Testis (tissue), 3 donors: ENCODE results near the gene KIAA2012. TPM values are rescaled to one million over a fixed set of nuclear protein-coding genes. Genes with fewer than 3 reads are reported as not detected.

Experiments
- DNase-seq: peaks from one replicate; pipeline ENCODE4 v3.0.0-alpha.2; 2019
- H3K27ac ChIP-seq, 2 donors: fragments of 200-600 bp; sonication (generic); one replicate each; pipeline ENCODE4 v1.5.1; 2019
- H3K27me3 ChIP-seq: fragments of 200-600 bp; sonication (generic); one replicate; pipeline ENCODE4 v1.5.1; 2019
- H3K36me3 ChIP-seq: fragments of 200-600 bp; sonication (generic); one replicate; pipeline ENCODE4 v1.5.1; 2017; ENCODE audit warnings: low read depth; ENCODE audit errors: missing control alignments
- H3K4me1 ChIP-seq: fragments of 200-600 bp; sonication (generic); one replicate; pipeline ENCODE4 v1.5.1; 2019
- H3K4me3 ChIP-seq, 2 donors: fragments of 200-600 bp; sonication (generic); one replicate each; pipeline ENCODE4 v1.5.1; 2017 to 2019
- H3K9me3 ChIP-seq: fragments of 200-600 bp; sonication (generic); one replicate; pipeline ENCODE4 v1.5.1; 2017
- POLR2A ChIP-seq: fragments of 450-650 bp; IDR thresholded peaks from one replicate; pipeline ENCODE4 v1.6.1; 2017; ENCODE audit warnings: antibody characterized with exemption, mild to moderate bottlenecking, moderate library complexity
- WGBS, 2 donors: methylation state at CpG; one replicate each; pipeline ENCODE4 v1.1.5; 2018; 5-methylcytosine and 5-hydroxymethylcytosine counted together
- intact Hi-C: fragments of 100-400 bp; cut with DNase I; formaldehyde crosslinking; loops from one replicate; pipeline ENCODE4 v1.15.1; 2023; ENCODE audit warnings: low total_unique reads
- polyA plus RNA-seq: library from polyadenylated mRNA; stranded (reverse); fragments of 350-450 nt; fragmentation: Illumina TruSeq; extraction: RNeasy Lipid Tissue Mini Kit (QIAGEN cat#74804); gene quantifications from one replicate; pipeline ENCODE4 v1.2.3, GENCODE V29; 2014; ENCODE audit warnings: low read depth, low replicate concordance; ENCODE audit not compliant: insufficient read depth
- total RNA-seq, 2 donors: library from RNA; depleted of rRNA; stranded (reverse); fragments of >200 nt; gene quantifications; one replicate each; pipeline ENCODE4 v1.2.3, GENCODE V29; 2016
- TF ChIP-seq, protein P1 (sequence below), 3 experiments: fragments of 450-650 bp in 2 of 3; fragments of 200-600 bp in 1 of 3; sonication (generic) in 1 of 3; IDR thresholded peaks; one replicate each; pipeline ENCODE4 v1.5.1; 2016 to 2019; ENCODE audit warnings: antibody characterized with exemption in 3 of 3, mild to moderate bottlenecking in 2 of 3, moderate library complexity in 1 of 3

KIAA2012 gene
- total and polyA plus RNA-seq, 3 donors from 2014 or later, result 1.1 to 1.6 (median 1.3) TPM

DNA sequence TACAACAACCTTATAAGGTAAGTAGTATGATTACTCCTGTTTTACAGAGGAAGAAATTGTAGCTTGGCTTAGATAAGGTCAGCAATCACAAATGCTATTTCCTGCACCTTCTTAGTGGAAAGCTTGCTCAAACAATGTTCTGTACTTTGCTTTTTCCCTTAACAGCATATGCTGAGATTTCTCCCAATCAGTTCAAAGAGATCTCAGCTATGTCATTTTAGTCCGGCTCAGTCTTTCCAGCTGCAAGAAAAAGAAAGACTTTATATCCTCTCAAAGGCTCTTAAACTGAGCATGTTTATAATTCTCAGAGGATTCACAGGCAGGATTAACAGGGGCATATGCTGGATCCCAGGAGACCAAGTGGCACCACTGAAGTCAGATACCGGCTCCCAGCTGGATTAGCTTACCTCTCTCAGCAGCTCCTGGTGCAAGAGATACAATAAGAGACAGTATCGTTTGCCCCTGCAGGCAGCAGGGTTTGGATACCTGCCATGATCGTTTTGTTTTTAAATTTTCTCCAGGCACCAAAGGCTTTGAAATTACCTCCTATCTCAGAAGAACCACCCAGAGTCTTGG, 29.5 kb downstream of the KIAA2012 start:
- Histone ChIP-seq H3K4me3 (no peak overlapping the region), H3K9me3 (no peaks in the 10 kb centered on the region), H3K4me1 (no peaks in the 10 kb centered on the region), H3K27me3 (no peaks in the 10 kb centered on the region), H3K36me3 (no peaks in the 10 kb centered on the region), H3K27ac (no peak overlapping the region)
- DNase-seq, result no peak
- TF ChIP-seq POLR2A, result no peak
- TF ChIP-seq, protein P1, sequence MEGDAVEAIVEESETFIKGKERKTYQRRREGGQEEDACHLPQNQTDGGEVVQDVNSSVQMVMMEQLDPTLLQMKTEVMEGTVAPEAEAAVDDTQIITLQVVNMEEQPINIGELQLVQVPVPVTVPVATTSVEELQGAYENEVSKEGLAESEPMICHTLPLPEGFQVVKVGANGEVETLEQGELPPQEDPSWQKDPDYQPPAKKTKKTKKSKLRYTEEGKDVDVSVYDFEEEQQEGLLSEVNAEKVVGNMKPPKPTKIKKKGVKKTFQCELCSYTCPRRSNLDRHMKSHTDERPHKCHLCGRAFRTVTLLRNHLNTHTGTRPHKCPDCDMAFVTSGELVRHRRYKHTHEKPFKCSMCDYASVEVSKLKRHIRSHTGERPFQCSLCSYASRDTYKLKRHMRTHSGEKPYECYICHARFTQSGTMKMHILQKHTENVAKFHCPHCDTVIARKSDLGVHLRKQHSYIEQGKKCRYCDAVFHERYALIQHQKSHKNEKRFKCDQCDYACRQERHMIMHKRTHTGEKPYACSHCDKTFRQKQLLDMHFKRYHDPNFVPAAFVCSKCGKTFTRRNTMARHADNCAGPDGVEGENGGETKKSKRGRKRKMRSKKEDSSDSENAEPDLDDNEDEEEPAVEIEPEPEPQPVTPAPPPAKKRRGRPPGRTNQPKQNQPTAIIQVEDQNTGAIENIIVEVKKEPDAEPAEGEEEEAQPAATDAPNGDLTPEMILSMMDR (IDR thresholded peaks at IDR 0.05), result no peak
- 51 to 72% methylated on average over 4 of the region's 4 CpGs for WGBS, 2 donors
- intact Hi-C loops, result no loop called here

DNA sequence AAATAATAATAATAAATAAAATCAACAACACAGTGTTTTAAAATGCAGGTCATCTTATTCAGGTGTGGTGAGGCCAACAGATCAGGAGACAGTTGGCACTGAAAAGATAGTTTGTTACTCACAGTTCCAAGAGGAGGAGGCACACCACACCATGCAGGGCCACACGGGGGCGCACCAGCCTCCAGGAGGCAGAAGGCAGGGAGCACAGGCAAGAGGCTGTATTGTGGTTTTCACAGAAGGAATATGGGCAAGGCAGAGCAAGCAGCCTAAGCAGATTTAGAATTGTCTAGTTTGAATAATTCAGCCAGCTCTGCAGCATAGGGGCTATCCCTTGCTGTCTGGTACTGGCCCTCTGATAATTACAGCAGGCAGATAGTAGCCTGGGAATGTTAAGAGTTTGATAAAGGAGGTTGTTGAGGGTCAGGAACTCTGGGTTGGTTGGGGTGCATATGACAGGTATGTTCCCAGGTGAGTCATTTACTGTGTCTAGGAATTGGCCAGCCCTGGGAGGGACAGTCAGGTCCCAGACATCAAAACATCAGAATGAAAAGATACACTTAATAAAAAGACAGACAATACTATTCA, 31.3 kb downstream of the KIAA2012 start:
- Histone ChIP-seq H3K27ac (no peak overlapping the region), H3K9me3 (no peaks in the 10 kb centered on the region), H3K36me3 (no peaks in the 10 kb centered on the region), H3K4me3 (no peak overlapping the region), H3K27me3 (no peaks in the 10 kb centered on the region), H3K4me1 (no peaks in the 10 kb centered on the region)
- peak; percentile 52 for DNase-seq
- TF ChIP-seq POLR2A, result no peak
- TF ChIP-seq, protein P1 (IDR thresholded peaks at IDR 0.05), result no peak
- WGBS, 2 donors, result 68 to 74% methylated on average over 2 of the region's 2 CpGs
- intact Hi-C loops, result no loop called here

DNA sequence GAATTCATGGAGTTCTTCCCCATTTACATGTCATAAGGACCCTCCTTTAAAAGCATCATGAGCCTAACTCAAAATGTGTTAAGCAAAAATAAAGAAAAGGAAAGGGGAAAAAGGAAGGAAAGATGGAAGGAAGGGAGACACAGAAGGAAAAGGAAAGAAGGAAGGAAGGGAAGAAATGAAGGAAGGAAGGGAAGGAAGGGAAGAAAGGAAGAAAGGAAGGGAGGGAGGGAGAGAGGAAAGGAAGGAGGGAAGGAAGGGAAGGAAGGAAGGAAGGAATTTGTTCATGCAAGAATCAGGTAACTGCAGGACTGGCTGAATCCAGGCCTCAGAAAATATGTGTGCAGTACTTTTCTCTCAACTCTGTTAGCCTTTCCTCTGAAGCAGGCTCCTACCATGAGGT, 32.0 kb downstream of the KIAA2012 start:
- Histone ChIP-seq H3K4me1 (no peaks in the 10 kb centered on the region), H3K36me3 (no peaks in the 10 kb centered on the region), H3K27me3 (no peaks in the 10 kb centered on the region), H3K4me3 (no peak overlapping the region), H3K9me3 (no peaks in the 10 kb centered on the region), H3K27ac (no peak overlapping the region)
- no peak for DNase-seq
- intact Hi-C loops, result no loop called here
- TF ChIP-seq, protein P1 (IDR thresholded peaks at IDR 0.05), result no peak
- no peak for TF ChIP-seq POLR2A

DNA sequence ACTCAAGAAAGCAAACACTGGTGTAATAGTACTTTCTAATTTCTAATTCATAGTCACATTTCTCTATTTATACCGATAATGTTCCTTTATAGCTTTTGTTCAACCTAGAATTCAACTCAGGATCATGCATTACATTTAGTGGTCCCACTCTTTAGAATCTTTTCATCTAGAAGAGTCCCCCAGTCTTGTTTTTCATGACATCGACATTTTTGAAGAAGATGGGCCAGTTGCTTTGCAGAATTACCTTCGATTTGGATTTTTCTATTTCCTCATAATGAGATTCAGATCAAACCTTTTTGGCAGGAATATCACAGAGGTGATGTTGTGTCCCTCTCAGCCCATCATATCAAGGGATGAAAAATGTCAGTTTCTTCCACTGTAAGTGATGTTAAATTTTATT, 35.3 kb downstream of the KIAA2012 start:
- no peaks in the 10 kb centered on the region for H3K27me3 ChIP-seq
- DNase-seq, result no peak
- H3K36me3 ChIP-seq, result no peaks in the 10 kb centered on the region
- no peak overlapping the region for H3K4me3 ChIP-seq
- no peak for TF ChIP-seq POLR2A
- TF ChIP-seq, protein P1 (IDR thresholded peaks at IDR 0.05), result no peak
- intact Hi-C loops, result no loop called here
- H3K27ac ChIP-seq, result no peak overlapping the region
- 91 to 94% methylated on average over 3 of the region's 3 CpGs for WGBS, 2 donors
- H3K4me1 ChIP-seq, result no peaks in the 10 kb centered on the region
- no peaks in the 10 kb centered on the region for H3K9me3 ChIP-seq

DNA sequence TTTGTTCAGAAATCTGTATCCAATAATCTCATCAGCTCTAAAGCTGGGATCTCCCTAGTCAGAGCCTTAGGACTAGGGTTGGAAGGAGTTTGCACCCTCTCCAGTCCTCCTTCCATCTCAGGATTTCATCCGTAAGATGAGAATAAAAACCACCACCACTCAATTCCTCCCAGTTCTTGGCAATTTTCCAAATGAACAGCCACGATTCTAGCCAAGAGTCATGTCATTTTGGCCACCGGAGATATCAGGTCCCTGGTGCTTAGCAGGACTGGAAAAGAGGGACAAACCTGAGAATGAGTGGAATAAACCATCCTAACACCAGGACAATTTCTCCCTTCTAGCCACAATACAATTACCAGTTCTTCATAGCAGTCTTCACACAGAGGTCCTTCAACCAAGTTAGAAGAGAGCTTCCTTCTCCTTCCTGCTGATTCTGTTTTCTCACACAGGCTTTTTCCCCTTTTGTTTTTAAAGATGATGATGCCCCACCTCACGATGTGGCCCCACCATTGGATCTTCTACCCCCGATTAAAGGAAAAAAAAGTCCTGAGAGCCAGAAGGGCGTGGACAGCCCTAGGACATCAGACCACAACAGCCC, 36.2 kb downstream of the KIAA2012 start:
- H3K9me3 ChIP-seq, result no peaks in the 10 kb centered on the region
- H3K36me3 ChIP-seq, result no peaks in the 10 kb centered on the region
- no peak overlapping the region for H3K27ac ChIP-seq
- TF ChIP-seq POLR2A, result no peak
- TF ChIP-seq, protein P1 (IDR thresholded peaks at IDR 0.05), result no peak
- no peak overlapping the region for H3K4me3 ChIP-seq
- no peaks in the 10 kb centered on the region for H3K4me1 ChIP-seq
- intact Hi-C loops, result no loop called here
- no peaks in the 10 kb centered on the region for H3K27me3 ChIP-seq
- WGBS, 2 donors, result 74 to 75% methylated on average over 6 of the region's 6 CpGs
- no peak for DNase-seq
